Measurements from ENCODE around the gene ABTB2. TPM values are rescaled to one million over a fixed set of nuclear protein-coding genes. Genes with fewer than 3 reads are reported as not detected.

Gene ABTB2
- total and polyA plus RNA-seq, 2 of the 8 experiments (the other 6 are each of a cell fraction or from before 2014, with no cell fraction given) = 7.7 to 10.2 TPM

DNA sequence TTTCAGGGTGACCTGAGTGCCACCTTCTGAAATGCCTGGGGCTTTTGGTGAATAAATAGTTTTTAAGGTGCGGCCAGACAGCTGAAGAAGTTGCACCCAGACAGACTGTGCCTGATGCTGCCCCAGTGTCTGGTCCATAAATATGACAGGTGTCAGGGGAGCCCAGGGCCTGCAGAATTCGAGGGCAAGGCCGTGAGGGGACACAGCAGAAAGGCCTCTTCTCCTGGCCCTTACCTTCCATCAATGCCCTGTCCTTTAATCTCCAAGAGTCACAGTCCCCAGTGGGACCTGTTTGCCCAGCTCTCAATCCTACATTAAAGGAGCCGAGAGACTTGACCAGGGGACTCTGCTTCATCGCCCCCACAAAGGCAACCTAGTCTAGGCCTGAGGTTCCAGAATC, 206.6 kb downstream of the ABTB2 start (continued):
- TF ChIP-seq, protein P1, sequence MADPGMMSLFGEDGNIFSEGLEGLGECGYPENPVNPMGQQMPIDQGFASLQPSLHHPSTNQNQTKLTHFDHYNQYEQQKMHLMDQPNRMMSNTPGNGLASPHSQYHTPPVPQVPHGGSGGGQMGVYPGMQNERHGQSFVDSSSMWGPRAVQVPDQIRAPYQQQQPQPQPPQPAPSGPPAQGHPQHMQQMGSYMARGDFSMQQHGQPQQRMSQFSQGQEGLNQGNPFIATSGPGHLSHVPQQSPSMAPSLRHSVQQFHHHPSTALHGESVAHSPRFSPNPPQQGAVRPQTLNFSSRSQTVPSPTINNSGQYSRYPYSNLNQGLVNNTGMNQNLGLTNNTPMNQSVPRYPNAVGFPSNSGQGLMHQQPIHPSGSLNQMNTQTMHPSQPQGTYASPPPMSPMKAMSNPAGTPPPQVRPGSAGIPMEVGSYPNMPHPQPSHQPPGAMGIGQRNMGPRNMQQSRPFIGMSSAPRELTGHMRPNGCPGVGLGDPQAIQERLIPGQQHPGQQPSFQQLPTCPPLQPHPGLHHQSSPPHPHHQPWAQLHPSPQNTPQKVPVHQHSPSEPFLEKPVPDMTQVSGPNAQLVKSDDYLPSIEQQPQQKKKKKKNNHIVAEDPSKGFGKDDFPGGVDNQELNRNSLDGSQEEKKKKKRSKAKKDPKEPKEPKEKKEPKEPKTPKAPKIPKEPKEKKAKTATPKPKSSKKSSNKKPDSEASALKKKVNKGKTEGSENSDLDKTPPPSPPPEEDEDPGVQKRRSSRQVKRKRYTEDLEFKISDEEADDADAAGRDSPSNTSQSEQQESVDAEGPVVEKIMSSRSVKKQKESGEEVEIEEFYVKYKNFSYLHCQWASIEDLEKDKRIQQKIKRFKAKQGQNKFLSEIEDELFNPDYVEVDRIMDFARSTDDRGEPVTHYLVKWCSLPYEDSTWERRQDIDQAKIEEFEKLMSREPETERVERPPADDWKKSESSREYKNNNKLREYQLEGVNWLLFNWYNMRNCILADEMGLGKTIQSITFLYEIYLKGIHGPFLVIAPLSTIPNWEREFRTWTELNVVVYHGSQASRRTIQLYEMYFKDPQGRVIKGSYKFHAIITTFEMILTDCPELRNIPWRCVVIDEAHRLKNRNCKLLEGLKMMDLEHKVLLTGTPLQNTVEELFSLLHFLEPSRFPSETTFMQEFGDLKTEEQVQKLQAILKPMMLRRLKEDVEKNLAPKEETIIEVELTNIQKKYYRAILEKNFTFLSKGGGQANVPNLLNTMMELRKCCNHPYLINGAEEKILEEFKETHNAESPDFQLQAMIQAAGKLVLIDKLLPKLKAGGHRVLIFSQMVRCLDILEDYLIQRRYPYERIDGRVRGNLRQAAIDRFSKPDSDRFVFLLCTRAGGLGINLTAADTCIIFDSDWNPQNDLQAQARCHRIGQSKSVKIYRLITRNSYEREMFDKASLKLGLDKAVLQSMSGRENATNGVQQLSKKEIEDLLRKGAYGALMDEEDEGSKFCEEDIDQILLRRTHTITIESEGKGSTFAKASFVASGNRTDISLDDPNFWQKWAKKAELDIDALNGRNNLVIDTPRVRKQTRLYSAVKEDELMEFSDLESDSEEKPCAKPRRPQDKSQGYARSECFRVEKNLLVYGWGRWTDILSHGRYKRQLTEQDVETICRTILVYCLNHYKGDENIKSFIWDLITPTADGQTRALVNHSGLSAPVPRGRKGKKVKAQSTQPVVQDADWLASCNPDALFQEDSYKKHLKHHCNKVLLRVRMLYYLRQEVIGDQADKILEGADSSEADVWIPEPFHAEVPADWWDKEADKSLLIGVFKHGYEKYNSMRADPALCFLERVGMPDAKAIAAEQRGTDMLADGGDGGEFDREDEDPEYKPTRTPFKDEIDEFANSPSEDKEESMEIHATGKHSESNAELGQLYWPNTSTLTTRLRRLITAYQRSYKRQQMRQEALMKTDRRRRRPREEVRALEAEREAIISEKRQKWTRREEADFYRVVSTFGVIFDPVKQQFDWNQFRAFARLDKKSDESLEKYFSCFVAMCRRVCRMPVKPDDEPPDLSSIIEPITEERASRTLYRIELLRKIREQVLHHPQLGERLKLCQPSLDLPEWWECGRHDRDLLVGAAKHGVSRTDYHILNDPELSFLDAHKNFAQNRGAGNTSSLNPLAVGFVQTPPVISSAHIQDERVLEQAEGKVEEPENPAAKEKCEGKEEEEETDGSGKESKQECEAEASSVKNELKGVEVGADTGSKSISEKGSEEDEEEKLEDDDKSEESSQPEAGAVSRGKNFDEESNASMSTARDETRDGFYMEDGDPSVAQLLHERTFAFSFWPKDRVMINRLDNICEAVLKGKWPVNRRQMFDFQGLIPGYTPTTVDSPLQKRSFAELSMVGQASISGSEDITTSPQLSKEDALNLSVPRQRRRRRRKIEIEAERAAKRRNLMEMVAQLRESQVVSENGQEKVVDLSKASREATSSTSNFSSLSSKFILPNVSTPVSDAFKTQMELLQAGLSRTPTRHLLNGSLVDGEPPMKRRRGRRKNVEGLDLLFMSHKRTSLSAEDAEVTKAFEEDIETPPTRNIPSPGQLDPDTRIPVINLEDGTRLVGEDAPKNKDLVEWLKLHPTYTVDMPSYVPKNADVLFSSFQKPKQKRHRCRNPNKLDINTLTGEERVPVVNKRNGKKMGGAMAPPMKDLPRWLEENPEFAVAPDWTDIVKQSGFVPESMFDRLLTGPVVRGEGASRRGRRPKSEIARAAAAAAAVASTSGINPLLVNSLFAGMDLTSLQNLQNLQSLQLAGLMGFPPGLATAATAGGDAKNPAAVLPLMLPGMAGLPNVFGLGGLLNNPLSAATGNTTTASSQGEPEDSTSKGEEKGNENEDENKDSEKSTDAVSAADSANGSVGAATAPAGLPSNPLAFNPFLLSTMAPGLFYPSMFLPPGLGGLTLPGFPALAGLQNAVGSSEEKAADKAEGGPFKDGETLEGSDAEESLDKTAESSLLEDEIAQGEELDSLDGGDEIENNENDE (IDR thresholded peaks at IDR 0.05; ENCODE audit: insufficient replicate concordance, low read length) = no peak
- TF ChIP-seq NRF1 (IDR thresholded peaks at IDR 0.05; ENCODE audit: low read depth, low read length) (no peak), CBX8 (IDR thresholded peaks at IDR 0.05; ENCODE audit: borderline replicate concordance, low read depth, low read length) (no peak), ZNF274 (IDR thresholded peaks at IDR 0.05; ENCODE audit: borderline replicate concordance, extremely low read depth, low read length) (no peak), SP1 (IDR thresholded peaks at IDR 0.05; ENCODE audit: low read depth, low read length) (no peak), POLR2A (IDR thresholded peaks at IDR 0.05; ENCODE audit: control extremely low read depth in 1 of 2, low read depth in 2 of 2, low read length in 2 of 2) (no peak), TEAD4 (IDR thresholded peaks at IDR 0.05; ENCODE audit: low read depth, low read length) (no peak), MAFK (IDR thresholded peaks at IDR 0.05; ENCODE audit: low read depth, low read length) (no peak), CHD2 (IDR thresholded peaks at IDR 0.05; ENCODE audit: low read length) (no peak), SUZ12 (IDR thresholded peaks at IDR 0.05; ENCODE audit: low read length) (no peak), KDM5A (IDR thresholded peaks at IDR 0.05; ENCODE audit: low read length) (no peak)
- TF ChIP-seq, protein P2, sequence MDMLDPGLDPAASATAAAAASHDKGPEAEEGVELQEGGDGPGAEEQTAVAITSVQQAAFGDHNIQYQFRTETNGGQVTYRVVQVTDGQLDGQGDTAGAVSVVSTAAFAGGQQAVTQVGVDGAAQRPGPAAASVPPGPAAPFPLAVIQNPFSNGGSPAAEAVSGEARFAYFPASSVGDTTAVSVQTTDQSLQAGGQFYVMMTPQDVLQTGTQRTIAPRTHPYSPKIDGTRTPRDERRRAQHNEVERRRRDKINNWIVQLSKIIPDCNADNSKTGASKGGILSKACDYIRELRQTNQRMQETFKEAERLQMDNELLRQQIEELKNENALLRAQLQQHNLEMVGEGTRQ (IDR thresholded peaks at IDR 0.05; ENCODE audit: low read length) = no peak
